ENCODE data around the gene HOXB2. TPM values are rescaled to one million over a fixed set of nuclear protein-coding genes. Genes with fewer than 3 reads are reported as not detected.

The HOXB2 gene
- total RNA-seq, 6 experiments from 2014 or later, result 1.1 to 1.9 (median 1.5) TPM

- H3K4me1 ChIP-seq, result no peaks in the 10 kb centered on the region
- 6% methylated on average over 28 of the region's 36 CpGs for WGBS (ENCODE audit: insufficient coverage, low coverage, low lambda C conversion rate, missing lambda C conversion rate)
- H3K4me3 ChIP-seq, result no peak overlapping the region
- intact Hi-C loops (cut with DNase I), result no loop called here
- peaks cover 0 to 6% of the 10 kb centered on the region in 2 donors for H3K27me3 ChIP-seq
- DNase-seq, result no peak
- peak overlapping the region in 2 of 3 donors; percentile 16 to 27 for H3K27ac ChIP-seq
- TF ChIP-seq CTCF (IDR thresholded peaks at IDR 0.05) (no peak), POLR2A (IDR thresholded peaks at IDR 0.05) (no peak)
- no peaks in the 10 kb centered on the region for H3K9me3 ChIP-seq
- H3K36me3 ChIP-seq, result no peaks in the 10 kb centered on the region
- ATAC-seq, result peak in 3 of 4 donors; percentile 18 to 48 (median 36)
Measured at GRCh38 chr17:48555258-48556228, 10.6 kb upstream of the HOXB2 start.

GRCh38 chr17:48554412-48555257 lies 9.7 kb upstream of the HOXB2 start:
- DNase-seq (no peak), ATAC-seq (no peak)
- Histone ChIP-seq H3K9me3 (no peaks in the 10 kb centered on the region), H3K27ac (peak overlapping the region in 2 of 3 donors; percentile 27 to 28), H3K4me1 (no peaks in the 10 kb centered on the region), H3K36me3 (no peaks in the 10 kb centered on the region), H3K27me3 (peaks cover 0 to 4% of the 10 kb centered on the region in 2 donors), H3K4me3 (no peak overlapping the region)
- WGBS (ENCODE audit: insufficient coverage, low coverage, low lambda C conversion rate, missing lambda C conversion rate), result 32% methylated on average over 39 of the region's 44 CpGs
- intact Hi-C loops (cut with DNase I), result no loop called here
- TF ChIP-seq POLR2A (IDR thresholded peaks at IDR 0.05), result no peak
- TF ChIP-seq CTCF (IDR thresholded peaks at IDR 0.05), result no peak

GRCh38 chr17:48553826-48554225 lies 8.9 kb upstream of the HOXB2 start:
- ATAC-seq (no peak), DNase-seq (no peak)
- TF ChIP-seq POLR2A (IDR thresholded peaks at IDR 0.05) (no peak), CTCF (IDR thresholded peaks at IDR 0.05) (no peak)
- intact Hi-C loops (cut with DNase I), result no loop called here
- no peaks in the 10 kb centered on the region for H3K36me3 ChIP-seq
- no peaks in the 10 kb centered on the region for H3K9me3 ChIP-seq
- no peaks in the 10 kb centered on the region for H3K27me3 ChIP-seq
- WGBS (ENCODE audit: insufficient coverage, low coverage, low lambda C conversion rate, missing lambda C conversion rate), result 15% methylated on average over 1 of the region's 1 CpG
- H3K27ac ChIP-seq, result peak overlapping the region in 1 of 3 donors; percentile 6
- no peak overlapping the region for H3K4me3 ChIP-seq
- no peaks in the 10 kb centered on the region for H3K4me1 ChIP-seq

GRCh38 chr17:48553190-48553547 lies 8.3 kb upstream of the HOXB2 start:
- Histone ChIP-seq H3K4me3 (no peak overlapping the region), H3K4me1 (no peaks in the 10 kb centered on the region), H3K27ac (peak overlapping the region in 1 of 3 donors; percentile 24), H3K9me3 (no peaks in the 10 kb centered on the region), H3K36me3 (no peaks in the 10 kb centered on the region), H3K27me3 (no peaks in the 10 kb centered on the region)
- intact Hi-C loops (cut with DNase I), result no loop called here
- WGBS (ENCODE audit: insufficient coverage, low coverage, low lambda C conversion rate, missing lambda C conversion rate), result 17% methylated on average over 4 of the region's 5 CpGs
- no peak for ATAC-seq
- DNase-seq, result no peak
- TF ChIP-seq CTCF (IDR thresholded peaks at IDR 0.05) (no peak), POLR2A (IDR thresholded peaks at IDR 0.05) (no peak)

All from right lobe of liver (tissue), 6 donors.